GM23338 (cell line): ENCODE measurements around the gene MEF2D. TPM values are rescaled to one million over a fixed set of nuclear protein-coding genes. Genes with fewer than 3 reads are reported as not detected.

Source experiments
- ATAC-seq: fragments of 200-7000 bp; cut with Tn5 transposase; 3 replicates; pipeline ENCODE4 v1.9.1; 2020
- DNase-seq: peaks from one replicate; pipeline ENCODE4 v3.0.0-alpha.2; 2015; ENCODE audit warnings: low spot score
- H2AFZ ChIP-seq: fragments of 200-600 bp; sonication (generic); 2 replicates; pipeline ENCODE4 v1.8.0; 2016; ENCODE audit warnings: antibody characterized with exemption, mild to moderate bottlenecking, moderate library complexity
- H3F3A ChIP-seq: fragments of 200-600 bp; sonication (generic); replicated peaks from 2 replicates; pipeline ENCODE4 v1.8.0; 2017; ENCODE audit warnings: antibody characterized with exemption, mixed run types, low read depth
- H3K27ac ChIP-seq: fragments of 200-600 bp; sonication (generic); 2 replicates; pipeline ENCODE4 v1.6.1; 2016; ENCODE audit warnings: low read depth
- H3K27me3 ChIP-seq: fragments of 200-600 bp; sonication (generic); 2 replicates; pipeline ENCODE4 v1.8.0; 2016; ENCODE audit warnings: mild to moderate bottlenecking, mixed run types, moderate library complexity; ENCODE audit not compliant: insufficient read depth
- H3K36me3 ChIP-seq: fragments of 200-600 bp; sonication (generic); 2 replicates; pipeline ENCODE4 v1.8.0; 2016; ENCODE audit warnings: mild to moderate bottlenecking; ENCODE audit not compliant: insufficient read depth
- H3K4me1 ChIP-seq: fragments of 200-600 bp; sonication (generic); 2 replicates; pipeline ENCODE4 v1.8.0; 2016; ENCODE audit warnings: mild to moderate bottlenecking, moderate library complexity; ENCODE audit not compliant: insufficient read depth
- H3K4me2 ChIP-seq: fragments of 200-600 bp; sonication (generic); 2 replicates; pipeline ENCODE4 v1.7.1; 2017; ENCODE audit warnings: mixed run types
- H3K4me3 ChIP-seq: fragments of 200-600 bp; sonication (generic); 2 replicates; pipeline ENCODE4 v1.6.1; 2016; ENCODE audit warnings: mixed run types
- H3K79me2 ChIP-seq: fragments of 200-600 bp; sonication (generic); replicated peaks from 2 replicates; pipeline ENCODE4 v1.8.0; 2017; ENCODE audit warnings: mild to moderate bottlenecking; ENCODE audit not compliant: insufficient read depth
- H3K9me2 ChIP-seq: fragments of 200-600 bp; sonication (generic); 2 replicates; pipeline ENCODE4 v1.8.0; 2017; ENCODE audit not compliant: insufficient read depth
- H4K20me1 ChIP-seq: fragments of 200-600 bp; sonication (generic); replicated peaks from 2 replicates; pipeline ENCODE4 v1.8.0; 2017; ENCODE audit warnings: mild to moderate bottlenecking; ENCODE audit not compliant: insufficient read depth
- H3K27ac Mint-ChIP-seq: 2 replicates; pipeline ENCODE4 v1.8.0; 2020; ENCODE audit warnings: inconsistent platforms, mild to moderate bottlenecking, moderate library complexity, mixed read lengths
- H3K27me3 Mint-ChIP-seq: 3 replicates; pipeline ENCODE4 v1.8.0; 2022; ENCODE audit warnings: low read depth, mild to moderate bottlenecking, moderate library complexity, mixed read lengths, inconsistent platforms; ENCODE audit not compliant: insufficient read depth, poor library complexity
- H3K36me3 Mint-ChIP-seq: 3 replicates; pipeline ENCODE4 v1.8.0; 2021; ENCODE audit warnings: low read depth, mild to moderate bottlenecking, inconsistent platforms, moderate library complexity, mixed read lengths
- H3K4me1 Mint-ChIP-seq: 3 replicates; pipeline ENCODE4 v1.8.0; 2020; ENCODE audit warnings: mild to moderate bottlenecking, inconsistent platforms, mixed read lengths
- H3K4me3 Mint-ChIP-seq: 3 replicates; pipeline ENCODE4 v1.8.0; 2021; ENCODE audit warnings: moderate library complexity, mild to moderate bottlenecking, inconsistent platforms, mixed read lengths
- H3K9me3 Mint-ChIP-seq: 3 replicates; pipeline ENCODE4 v1.8.0; 2020; ENCODE audit warnings: moderate library complexity, mild to moderate bottlenecking, inconsistent platforms, mixed read lengths
- CREB1 ChIP-seq: fragments of 250-450 bp; sonication (Bioruptor Pico); IDR thresholded peaks from 2 replicates; pipeline ENCODE4 v1.5.0; 2020; ENCODE audit warnings: low read depth, mild to moderate bottlenecking, moderate library complexity
- CTCF ChIP-seq, 2 experiments: fragments of 200-600 bp in 1 of 2; sonication (generic) in 1 of 2; conservative IDR thresholded peaks; 2 replicates each; pipeline versions ENCODE4 v1.5.1 to v1.6.1; 2016 to 2017; ENCODE audit warnings: antibody characterized with exemption in 2 of 2, low read depth in 2 of 2, mild to moderate bottlenecking in 2 of 2, moderate library complexity in 1 of 2
- ETS1 ChIP-seq: IDR thresholded peaks from 2 replicates; pipeline ENCODE4 v1.6.1; 2016; ENCODE audit warnings: antibody characterized with exemption
- EZH2 ChIP-seq: fragments of 200-600 bp; sonication (generic); IDR thresholded peaks from one replicate; pipeline ENCODE4 v1.8.0; 2017; ENCODE audit warnings: antibody characterized with exemption, mild to moderate bottlenecking, low read depth; ENCODE audit not compliant: unreplicated experiment
- EZH2phosphoT487 ChIP-seq: fragments of 200-600 bp; sonication (generic); IDR thresholded peaks from one replicate; pipeline ENCODE4 v1.8.1; 2018; ENCODE audit warnings: antibody characterized with exemption; ENCODE audit not compliant: unreplicated experiment
- POLR2AphosphoS5 ChIP-seq: IDR thresholded peaks from 2 replicates; pipeline ENCODE4 v1.6.1; 2016; ENCODE audit warnings: antibody characterized with exemption, low read depth
- REST ChIP-seq: IDR thresholded peaks from one replicate; pipeline ENCODE4 v1.6.1; 2018; ENCODE audit warnings: antibody characterized with exemption; ENCODE audit not compliant: unreplicated experiment
- STAT1 ChIP-seq: IDR thresholded peaks from one replicate; pipeline ENCODE4 v1.6.1; 2016; ENCODE audit warnings: antibody characterized with exemption; ENCODE audit not compliant: unreplicated experiment
- ZNF331 ChIP-seq: fragments of 250-450 bp; sonication (Bioruptor Pico); IDR thresholded peaks from 2 replicates; pipeline ENCODE4 v1.5.0; 2020; ENCODE audit warnings: low read depth, mild to moderate bottlenecking, moderate library complexity
- ZNF462 ChIP-seq: fragments of 250-450 bp; sonication (Bioruptor Pico); IDR thresholded peaks from 2 replicates; pipeline ENCODE4 v1.5.0; 2020; ENCODE audit warnings: mild to moderate bottlenecking, moderate library complexity
- polyA plus RNA-seq: library from polyadenylated mRNA; unstranded; fragments of >200 nt; fragmentation: Nextera tagmentation; extraction: Ambion mirVana; gene quantifications from 2 replicates; pipeline ENCODE4 v1.2.1, GENCODE V29; 2016
- total RNA-seq: library from RNA; depleted of rRNA; stranded (reverse); fragments of >200 nt; shearing (Covaris generic); gene quantifications from 2 replicates; pipeline ENCODE4 v1.2.3, GENCODE V29; 2014

MEF2D gene
- total and polyA plus RNA-seq, 2 experiments from 2014 or later: 10.6 to 15.5 TPM

- TF ChIP-seq ZNF331 (CRISPR knock-in tag): no peak
- TF ChIP-seq CTCF (conservative IDR thresholded peaks at IDR 0.05; ENCODE audit: low read depth in 2 of 2): no peak
Observed at GRCh38 chr1:156474966-156475365, 25.6 kb downstream of the MEF2D start (continued).

- no peak for DNase-seq
- no peaks in the 10 kb centered on the region for H3K79me2 ChIP-seq
- H3K9me3 Mint-ChIP-seq: no peaks in the 10 kb centered on the region; the same call in 2 of the 3 replicates
- no peak overlapping the region for H3K4me3 Mint-ChIP-seq
- no peaks in the 10 kb centered on the region for H3K27me3 ChIP-seq
- no peak for ATAC-seq
- H3K4me2 ChIP-seq: no peak overlapping the region
- H3K4me1 ChIP-seq: no peaks in the 10 kb centered on the region
- peaks cover 45% of the 10 kb centered on the region for H3K36me3 Mint-ChIP-seq
- no peak overlapping the region for H3K27ac ChIP-seq
- peaks cover 5% of the 10 kb centered on the region; the same call in 1 of the 2 replicates for H3K36me3 ChIP-seq
- no peaks in the 10 kb centered on the region for H3K9me2 ChIP-seq
- H3K4me1 Mint-ChIP-seq: peaks cover 5% of the 10 kb centered on the region
- H3K27me3 Mint-ChIP-seq: peaks cover 14% of the 10 kb centered on the region
- H4K20me1 ChIP-seq: no peaks in the 10 kb centered on the region
- H2AFZ ChIP-seq: no peak overlapping the region
- H3K4me3 ChIP-seq: no peak overlapping the region
- no peak overlapping the region for H3K27ac Mint-ChIP-seq
- H3F3A ChIP-seq: no peaks in the 10 kb centered on the region
- no peak for TF ChIP-seq ZNF462 (CRISPR knock-in tag)
- TF ChIP-seq EZH2phosphoT487: no peak
- no peak for TF ChIP-seq REST
- no peak for TF ChIP-seq ETS1
- TF ChIP-seq CREB1 (CRISPR knock-in tag): no peak
- TF ChIP-seq POLR2AphosphoS5: no peak
- TF ChIP-seq ZNF331 (CRISPR knock-in tag): no peak
- TF ChIP-seq EZH2: no peak
- no peak for TF ChIP-seq STAT1
Observed at GRCh38 chr1:156471496-156472490, 28.8 kb downstream of the MEF2D start.
